ENCODE measurements around the gene LY86.

DNA sequence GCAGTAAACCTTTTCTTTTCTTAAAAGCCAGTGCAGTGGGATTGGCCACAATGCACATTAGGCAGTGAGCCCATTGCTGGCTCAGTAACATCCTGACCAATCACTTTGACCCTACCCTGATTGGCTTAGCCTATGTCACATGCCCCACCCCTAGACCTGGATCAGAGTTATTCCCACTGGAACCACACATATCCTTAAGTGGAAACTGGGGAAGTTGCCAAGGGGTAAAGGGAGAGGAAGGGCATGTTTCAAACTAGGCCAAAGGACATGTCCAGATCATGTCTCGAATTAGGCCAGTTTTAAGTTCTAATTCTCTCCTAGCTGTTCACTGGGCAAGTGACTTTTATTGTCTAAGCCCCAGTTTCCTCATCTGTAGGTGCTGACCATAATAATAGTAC is 69.3 kb downstream of the LY86 start:
- TF ChIP-seq, protein P1, sequence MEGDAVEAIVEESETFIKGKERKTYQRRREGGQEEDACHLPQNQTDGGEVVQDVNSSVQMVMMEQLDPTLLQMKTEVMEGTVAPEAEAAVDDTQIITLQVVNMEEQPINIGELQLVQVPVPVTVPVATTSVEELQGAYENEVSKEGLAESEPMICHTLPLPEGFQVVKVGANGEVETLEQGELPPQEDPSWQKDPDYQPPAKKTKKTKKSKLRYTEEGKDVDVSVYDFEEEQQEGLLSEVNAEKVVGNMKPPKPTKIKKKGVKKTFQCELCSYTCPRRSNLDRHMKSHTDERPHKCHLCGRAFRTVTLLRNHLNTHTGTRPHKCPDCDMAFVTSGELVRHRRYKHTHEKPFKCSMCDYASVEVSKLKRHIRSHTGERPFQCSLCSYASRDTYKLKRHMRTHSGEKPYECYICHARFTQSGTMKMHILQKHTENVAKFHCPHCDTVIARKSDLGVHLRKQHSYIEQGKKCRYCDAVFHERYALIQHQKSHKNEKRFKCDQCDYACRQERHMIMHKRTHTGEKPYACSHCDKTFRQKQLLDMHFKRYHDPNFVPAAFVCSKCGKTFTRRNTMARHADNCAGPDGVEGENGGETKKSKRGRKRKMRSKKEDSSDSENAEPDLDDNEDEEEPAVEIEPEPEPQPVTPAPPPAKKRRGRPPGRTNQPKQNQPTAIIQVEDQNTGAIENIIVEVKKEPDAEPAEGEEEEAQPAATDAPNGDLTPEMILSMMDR (IDR thresholded peaks at IDR 0.05; ENCODE audit: insufficient read depth, low read length, poor library complexity, severe bottlenecking): no peak
- no peak for TF ChIP-seq EZH2phosphoT487 (conservative IDR thresholded peaks at IDR 0.05; ENCODE audit: low read length)

All from SU-DHL-6 (cell line).